ENCODE data around the gene NEK6. TPM values are rescaled to one million over a fixed set of nuclear protein-coding genes. Genes with fewer than 3 reads are reported as not detected.

NEK6 gene
- total RNA-seq, 2 donors from 2014 or later, result 77.8 to 83.4 TPM

- H3K4me3 ChIP-seq, result no peak overlapping the region
- no peaks in the 10 kb centered on the region for H3K36me3 ChIP-seq
- no peaks in the 10 kb centered on the region for H3K27me3 ChIP-seq
- no peak overlapping the region for H3K27ac ChIP-seq
- DNase-seq, result no peak
- intact Hi-C loops (cut with DNase I), result no loop called here
- TF ChIP-seq CTCF (IDR thresholded peaks at IDR 0.05), result no peak
- H3K9ac ChIP-seq (ENCODE audit: low read depth in 2 of 2, low read length in 2 of 2), result peak overlapping the region in 1 of 2 donors; percentile 31
- peaks cover 29% of the 10 kb centered on the region for H3K4me1 ChIP-seq
- no peaks in the 10 kb centered on the region for H3K9me3 ChIP-seq
These were observed 14.4 kb downstream of the NEK6 start for GRCh38 chr9:124272118-124272517.

- TF ChIP-seq CTCF (IDR thresholded peaks at IDR 0.05), result no peak
- peak overlapping the region; percentile 7 for H3K27ac ChIP-seq
- H3K27me3 ChIP-seq, result no peaks in the 10 kb centered on the region
- no peak overlapping the region for H3K4me3 ChIP-seq
- no peaks in the 10 kb centered on the region for H3K36me3 ChIP-seq
- no peak overlapping the region for H3K9ac ChIP-seq (ENCODE audit: low read depth in 2 of 2, low read length in 2 of 2)
- no peak for DNase-seq
- intact Hi-C loops (cut with DNase I), result no loop called here
- no peaks in the 10 kb centered on the region for H3K9me3 ChIP-seq
- H3K4me1 ChIP-seq, result peaks cover 29% of the 10 kb centered on the region
These were observed 15.2 kb downstream of the NEK6 start for GRCh38 chr9:124272979-124273378.

- no peak overlapping the region for H3K9ac ChIP-seq (ENCODE audit: low read depth in 2 of 2, low read length in 2 of 2)
- no peaks in the 10 kb centered on the region for H3K27me3 ChIP-seq
- H3K9me3 ChIP-seq, result no peaks in the 10 kb centered on the region
- DNase-seq, result no peak
- H3K4me3 ChIP-seq, result no peak overlapping the region
- H3K27ac ChIP-seq, result peak overlapping the region; percentile 7
- peaks cover 29% of the 10 kb centered on the region for H3K4me1 ChIP-seq
- TF ChIP-seq CTCF (IDR thresholded peaks at IDR 0.05), result no peak
- intact Hi-C loops (cut with DNase I), result no loop called here
- no peaks in the 10 kb centered on the region for H3K36me3 ChIP-seq
These were observed 15.8 kb downstream of the NEK6 start for GRCh38 chr9:124273427-124274160.

GRCh38 chr9:124274226-124274625, 16.5 kb downstream of the NEK6 start:
- no peak for TF ChIP-seq CTCF (IDR thresholded peaks at IDR 0.05)
- Histone ChIP-seq H3K4me1 (peaks cover 29% of the 10 kb centered on the region), H3K36me3 (no peaks in the 10 kb centered on the region), H3K27me3 (no peaks in the 10 kb centered on the region), H3K27ac (no peak overlapping the region), H3K9ac (ENCODE audit: low read depth in 2 of 2, low read length in 2 of 2) (no peak overlapping the region), H3K9me3 (no peaks in the 10 kb centered on the region), H3K4me3 (no peak overlapping the region)
- intact Hi-C loops (cut with DNase I), result no loop called here
- no peak for DNase-seq

- no peak for DNase-seq
- H3K9ac ChIP-seq (ENCODE audit: low read depth in 2 of 2, low read length in 2 of 2), result no peak overlapping the region
- no peaks in the 10 kb centered on the region for H3K27me3 ChIP-seq
- H3K36me3 ChIP-seq, result no peaks in the 10 kb centered on the region
- no peak overlapping the region for H3K4me3 ChIP-seq
- no peak for TF ChIP-seq CTCF (IDR thresholded peaks at IDR 0.05)
- H3K9me3 ChIP-seq, result no peaks in the 10 kb centered on the region
- H3K4me1 ChIP-seq, result peaks cover 27% of the 10 kb centered on the region
- intact Hi-C loops (cut with DNase I), result no loop called here
- H3K27ac ChIP-seq, result no peak overlapping the region
These were observed 17.0 kb downstream of the NEK6 start for GRCh38 chr9:124274738-124275137.

Measured in colonic mucosa (tissue), 4 donors.